Measurements from ENCODE around the gene PACC1.

DNA sequence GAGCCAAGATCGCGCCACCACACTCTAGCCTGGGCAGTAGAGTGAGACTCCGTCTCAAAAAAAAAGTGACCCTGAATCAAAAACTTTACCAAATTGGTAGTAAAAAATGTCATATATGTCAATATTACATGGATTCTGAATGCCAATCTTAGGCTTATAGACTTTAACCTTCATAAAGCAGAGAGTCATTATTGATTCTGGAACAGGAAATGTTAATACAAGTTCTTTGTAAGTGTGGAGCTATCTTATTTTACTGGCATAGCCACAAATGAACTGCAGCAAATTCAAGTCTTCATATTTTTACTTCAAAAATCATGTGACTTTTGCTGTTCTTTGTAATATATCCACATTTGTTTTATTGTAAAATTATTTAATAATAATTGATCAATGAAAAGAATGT lies 88.1 kb downstream of the PACC1 start:
- TF ChIP-seq, protein P1, sequence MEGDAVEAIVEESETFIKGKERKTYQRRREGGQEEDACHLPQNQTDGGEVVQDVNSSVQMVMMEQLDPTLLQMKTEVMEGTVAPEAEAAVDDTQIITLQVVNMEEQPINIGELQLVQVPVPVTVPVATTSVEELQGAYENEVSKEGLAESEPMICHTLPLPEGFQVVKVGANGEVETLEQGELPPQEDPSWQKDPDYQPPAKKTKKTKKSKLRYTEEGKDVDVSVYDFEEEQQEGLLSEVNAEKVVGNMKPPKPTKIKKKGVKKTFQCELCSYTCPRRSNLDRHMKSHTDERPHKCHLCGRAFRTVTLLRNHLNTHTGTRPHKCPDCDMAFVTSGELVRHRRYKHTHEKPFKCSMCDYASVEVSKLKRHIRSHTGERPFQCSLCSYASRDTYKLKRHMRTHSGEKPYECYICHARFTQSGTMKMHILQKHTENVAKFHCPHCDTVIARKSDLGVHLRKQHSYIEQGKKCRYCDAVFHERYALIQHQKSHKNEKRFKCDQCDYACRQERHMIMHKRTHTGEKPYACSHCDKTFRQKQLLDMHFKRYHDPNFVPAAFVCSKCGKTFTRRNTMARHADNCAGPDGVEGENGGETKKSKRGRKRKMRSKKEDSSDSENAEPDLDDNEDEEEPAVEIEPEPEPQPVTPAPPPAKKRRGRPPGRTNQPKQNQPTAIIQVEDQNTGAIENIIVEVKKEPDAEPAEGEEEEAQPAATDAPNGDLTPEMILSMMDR (IDR thresholded peaks at IDR 0.05) = no peak
- TF ChIP-seq POLR2A (IDR thresholded peaks at IDR 0.05) = no peak
